ENCODE data around the gene OGFOD3.

Gene OGFOD3

DNA sequence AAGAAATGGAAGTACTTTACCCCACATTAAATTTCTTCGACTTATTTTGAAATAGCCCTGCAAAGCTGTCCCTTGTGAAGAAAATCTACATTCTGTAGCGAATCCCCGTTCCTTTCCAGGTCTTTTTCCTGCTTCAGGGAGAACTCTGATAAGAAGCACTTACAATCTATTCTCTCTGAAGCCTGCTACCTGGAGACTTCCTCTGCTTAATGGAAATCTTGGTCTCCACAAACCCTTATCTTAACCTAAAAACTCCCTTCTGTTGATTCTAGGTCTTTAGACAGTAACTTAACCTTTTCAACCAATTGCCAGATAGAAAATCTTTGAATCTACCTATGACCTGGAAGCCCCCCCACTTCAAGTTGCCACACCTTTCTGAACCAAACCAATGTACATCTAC is 33.8 kb upstream of the OGFOD3 start:
- Mint-ChIP-seq H3K9me3 (no peaks in the 10 kb centered on the region), H3K27me3 (no peaks in the 10 kb centered on the region), H3K27ac (peak overlapping the region; percentile 97), H3K4me3 (peak overlapping the region; percentile 97), H3K4me1 (peaks cover 39% of the 10 kb centered on the region), H3K36me3 (peaks cover 1% of the 10 kb centered on the region)

DNA sequence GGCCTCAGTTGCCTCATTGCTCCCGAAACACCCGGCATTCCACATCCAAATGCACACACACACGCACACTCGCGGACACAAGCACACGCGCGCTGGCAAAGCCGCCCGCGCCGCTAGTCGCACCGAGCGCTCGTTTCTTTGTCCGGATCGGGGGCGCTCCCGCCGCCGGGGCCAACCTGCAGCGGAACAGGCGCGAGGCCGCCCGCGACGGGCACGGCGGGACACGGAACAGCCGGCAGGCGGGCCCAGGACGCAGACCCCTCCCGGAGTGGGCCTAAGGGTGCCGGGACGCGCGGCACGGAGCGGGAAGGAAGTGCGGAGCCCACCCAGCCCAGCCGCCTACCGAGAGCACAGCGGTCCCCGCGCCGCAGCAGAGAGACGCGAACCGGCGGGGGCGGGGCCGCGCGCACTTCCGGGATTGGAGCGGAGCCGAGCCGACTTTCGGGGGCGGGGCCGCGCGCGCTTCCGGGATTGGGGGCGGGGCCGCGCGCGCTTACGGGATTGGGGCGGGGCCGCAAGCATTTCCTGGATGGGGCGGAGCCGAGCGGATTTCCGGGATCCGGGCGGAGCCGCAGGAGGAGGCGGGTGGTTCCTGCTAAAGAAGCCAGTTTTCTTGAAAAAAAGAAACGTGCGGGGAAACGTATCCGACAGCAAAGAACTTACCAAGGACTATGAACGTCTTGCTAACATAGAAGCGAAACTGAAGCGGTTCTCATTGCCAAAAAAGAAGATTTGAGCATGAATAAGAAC is 32.1 kb upstream of the OGFOD3 start, which contains the start of gene CYBC1:
CYBC1 (minus strand) TSS at position 396 of the 750 bp plus-strand sequence. CDS start 1,498 bp downstream, outside the sequence.
- Mint-ChIP-seq H3K36me3 (peaks cover 1% of the 10 kb centered on the region), H3K9me3 (no peaks in the 10 kb centered on the region)

GRCh38 chr17:82449883-82450356 is 31.5 kb upstream of the OGFOD3 start:
- peaks cover 1% of the 10 kb centered on the region for H3K36me3 Mint-ChIP-seq

More for the DNA sequence above, 32.1 kb upstream of the OGFOD3 start, which contains the start of gene CYBC1:
- H3K27ac Mint-ChIP-seq, result peak within 1 kb of the TSS; percentile 99
- H3K4me1 Mint-ChIP-seq, result peaks cover 45% of the 10 kb centered on the region
- H3K4me3 Mint-ChIP-seq, result peak within 1 kb of the TSS; percentile 97
- H3K27me3 Mint-ChIP-seq, result no peaks in the 10 kb centered on the region

GRCh38 chr17:82449131-82449882 is 30.9 kb upstream of the OGFOD3 start:
- peak overlapping the region; percentile 99 for H3K27ac Mint-ChIP-seq
- peaks cover 45% of the 10 kb centered on the region for H3K4me1 Mint-ChIP-seq
- H3K36me3 Mint-ChIP-seq, result peaks cover 1% of the 10 kb centered on the region
- peak overlapping the region; percentile 97 for H3K4me3 Mint-ChIP-seq
- no peaks in the 10 kb centered on the region for H3K27me3 Mint-ChIP-seq
- H3K9me3 Mint-ChIP-seq, result no peaks in the 10 kb centered on the region

More at GRCh38 chr17:82449883-82450356, 31.5 kb upstream of the OGFOD3 start:
- Mint-ChIP-seq H3K27me3 (no peaks in the 10 kb centered on the region), H3K4me3 (peak overlapping the region; percentile 97), H3K9me3 (no peaks in the 10 kb centered on the region), H3K27ac (peak overlapping the region; percentile 99), H3K4me1 (peaks cover 45% of the 10 kb centered on the region)

- Mint-ChIP-seq H3K4me3 (peak overlapping the region; percentile 55), H3K36me3 (peaks cover 1% of the 10 kb centered on the region), H3K27ac (peak overlapping the region; percentile 93), H3K9me3 (no peaks in the 10 kb centered on the region), H3K4me1 (peaks cover 45% of the 10 kb centered on the region), H3K27me3 (no peaks in the 10 kb centered on the region)
Observed at GRCh38 chr17:82447876-82448275, 29.5 kb upstream of the OGFOD3 start.

GRCh38 chr17:82446649-82447048 is 28.3 kb upstream of the OGFOD3 start:
- no peak overlapping the region for H3K4me3 Mint-ChIP-seq
- no peaks in the 10 kb centered on the region for H3K27me3 Mint-ChIP-seq
- H3K4me1 Mint-ChIP-seq, result peaks cover 36% of the 10 kb centered on the region
- H3K27ac Mint-ChIP-seq, result peak overlapping the region; percentile 90
- peaks cover 1% of the 10 kb centered on the region for H3K36me3 Mint-ChIP-seq
- no peaks in the 10 kb centered on the region for H3K9me3 Mint-ChIP-seq

GRCh38 chr17:82446124-82446523 is 27.7 kb upstream of the OGFOD3 start:
- Mint-ChIP-seq H3K4me3 (no peak overlapping the region), H3K9me3 (no peaks in the 10 kb centered on the region)

DNA sequence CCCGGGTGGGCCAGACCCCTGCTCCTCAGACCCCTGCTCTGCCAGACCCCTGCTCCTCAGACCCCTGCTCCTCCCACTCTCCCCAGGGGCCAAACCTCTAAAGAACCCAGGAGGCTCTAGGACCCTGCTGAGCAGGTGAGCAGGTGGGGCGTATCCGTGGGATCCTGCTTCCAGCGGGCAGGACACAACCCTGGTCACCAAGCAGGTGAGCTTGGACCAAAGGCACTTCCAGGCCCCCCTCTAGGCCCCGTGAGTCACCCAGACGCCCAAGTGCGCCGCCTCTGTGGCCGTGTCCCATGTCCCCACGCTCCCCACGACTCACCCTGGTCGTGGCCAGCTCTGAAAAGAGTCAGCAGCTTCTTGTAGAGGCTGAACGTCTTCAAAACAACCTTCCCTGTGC is 27.2 kb upstream of the OGFOD3 start:
- Mint-ChIP-seq H3K9me3 (no peaks in the 10 kb centered on the region), H3K27me3 (no peaks in the 10 kb centered on the region), H3K4me3 (no peak overlapping the region), H3K4me1 (peaks cover 26% of the 10 kb centered on the region), H3K36me3 (peaks cover 1% of the 10 kb centered on the region), H3K27ac (no peak overlapping the region)

More at GRCh38 chr17:82446124-82446523, 27.7 kb upstream of the OGFOD3 start:
- H3K4me1 Mint-ChIP-seq, result peaks cover 31% of the 10 kb centered on the region
- H3K27me3 Mint-ChIP-seq, result no peaks in the 10 kb centered on the region
- peaks cover 1% of the 10 kb centered on the region for H3K36me3 Mint-ChIP-seq
- H3K27ac Mint-ChIP-seq, result no peak overlapping the region

DNA sequence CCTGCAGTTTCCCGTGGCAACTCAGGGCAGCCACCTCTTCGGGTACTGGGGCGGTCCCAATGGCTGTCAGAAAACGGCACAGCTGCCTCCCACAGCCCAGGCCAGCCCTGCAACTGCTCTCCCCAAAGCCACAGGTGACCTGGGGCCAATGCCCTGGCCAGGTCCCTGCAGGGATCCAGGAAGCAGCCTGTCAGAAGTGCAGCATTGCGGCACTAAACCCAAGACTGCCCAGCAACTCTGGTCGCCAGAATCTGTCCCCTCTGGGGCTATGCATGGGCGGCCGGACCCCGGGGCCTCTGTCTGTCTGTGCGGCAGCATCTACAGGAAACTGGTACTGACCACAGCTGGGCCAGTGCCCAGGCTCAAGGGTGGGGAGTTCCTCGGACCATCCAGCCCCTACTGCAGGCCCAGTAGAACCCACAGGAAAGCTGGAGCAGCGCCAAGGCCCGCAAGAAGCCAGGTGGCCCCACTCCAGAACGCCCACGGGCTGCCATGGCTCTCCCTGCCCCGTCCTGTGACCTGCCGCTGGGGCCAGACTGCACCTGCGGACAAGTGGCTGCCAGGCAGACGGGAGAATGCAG is 26.6 kb upstream of the OGFOD3 start:
- H3K9me3 Mint-ChIP-seq, result no peaks in the 10 kb centered on the region

GRCh38 chr17:82444284-82444893 is 26.0 kb upstream of the OGFOD3 start:
- Mint-ChIP-seq H3K27me3 (no peaks in the 10 kb centered on the region), H3K4me1 (peaks cover 22% of the 10 kb centered on the region), H3K9me3 (no peaks in the 10 kb centered on the region), H3K4me3 (no peak overlapping the region), H3K36me3 (peaks cover 1% of the 10 kb centered on the region), H3K27ac (no peak overlapping the region)

More for the DNA sequence above, 26.6 kb upstream of the OGFOD3 start:
- Mint-ChIP-seq H3K4me1 (peaks cover 26% of the 10 kb centered on the region), H3K36me3 (peaks cover 1% of the 10 kb centered on the region), H3K27me3 (no peaks in the 10 kb centered on the region), H3K4me3 (no peak overlapping the region), H3K27ac (no peak overlapping the region)

DNA sequence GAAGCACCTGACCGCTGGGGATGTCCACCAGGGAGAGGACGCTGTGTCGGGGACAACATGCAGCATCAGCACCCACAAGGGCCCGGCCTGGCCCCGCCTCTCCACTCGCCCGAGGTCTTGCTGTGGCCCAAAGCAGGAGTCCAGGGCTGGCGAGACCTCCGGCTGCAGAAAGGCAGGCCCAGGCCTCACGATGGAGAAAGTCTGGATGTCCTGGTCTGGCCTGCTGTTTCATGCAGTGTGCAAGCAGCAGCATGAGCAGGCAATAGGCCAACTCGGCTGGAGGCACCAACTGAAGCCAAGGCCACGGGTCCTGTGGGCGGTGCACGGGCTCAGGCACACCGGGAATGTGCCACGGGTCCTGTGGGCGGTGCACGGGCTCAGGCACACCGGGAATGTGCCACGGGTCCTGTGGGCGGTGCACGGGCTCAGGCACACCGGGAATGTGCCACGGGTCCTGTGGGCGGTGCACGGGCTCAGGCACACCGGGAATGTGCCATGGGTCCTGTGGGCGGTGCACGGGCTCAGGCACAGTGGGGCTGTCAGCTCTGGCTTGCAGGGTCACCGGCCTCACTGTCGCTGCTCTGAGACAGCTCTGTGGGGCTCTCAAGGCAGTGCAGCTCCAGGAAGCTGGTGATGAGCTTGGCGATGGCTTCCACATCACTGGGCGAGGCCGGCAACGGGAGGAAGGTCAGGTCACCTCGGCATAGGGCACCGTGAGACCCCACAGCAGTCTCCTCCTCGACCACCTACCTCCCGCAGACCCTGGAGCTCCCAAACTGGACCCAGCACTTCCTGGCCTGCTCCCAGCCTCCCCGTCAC is 25.3 kb upstream of the OGFOD3 start:
- H3K4me1 Mint-ChIP-seq, result peaks cover 18% of the 10 kb centered on the region
- H3K4me3 Mint-ChIP-seq, result no peak overlapping the region
- no peaks in the 10 kb centered on the region for H3K27me3 Mint-ChIP-seq
- H3K9me3 Mint-ChIP-seq, result no peaks in the 10 kb centered on the region
- peaks cover 1% of the 10 kb centered on the region for H3K36me3 Mint-ChIP-seq
- no peak overlapping the region for H3K27ac Mint-ChIP-seq

- Mint-ChIP-seq H3K4me1 (peaks cover 16% of the 10 kb centered on the region), H3K4me3 (no peak overlapping the region), H3K27ac (no peak overlapping the region), H3K9me3 (no peaks in the 10 kb centered on the region), H3K27me3 (no peaks in the 10 kb centered on the region), H3K36me3 (peaks cover 1% of the 10 kb centered on the region)
Observed at GRCh38 chr17:82442643-82443464, 24.5 kb upstream of the OGFOD3 start.

- Mint-ChIP-seq H3K36me3 (no peaks in the 10 kb centered on the region), H3K27ac (no peak overlapping the region), H3K27me3 (no peaks in the 10 kb centered on the region), H3K4me1 (peaks cover 11% of the 10 kb centered on the region), H3K4me3 (no peak overlapping the region), H3K9me3 (no peaks in the 10 kb centered on the region)
Observed at GRCh38 chr17:82441691-82442487, 23.5 kb upstream of the OGFOD3 start.

Measured in activated naive CD4-positive, alpha-beta T cell treated with anti-CD3 and anti-CD28 coated beads, Interleukin-2, amount 50 U/mL, for 24 hours (primary cell).